Renal pelvis (tissue), 4 donors: ENCODE results near the gene PCYT1A. TPM values are rescaled to one million over a fixed set of nuclear protein-coding genes. Genes with fewer than 3 reads are reported as not detected.
"Not testable (repeated sequence)": the region's sequence is repeated elsewhere in the genome, so short reads cannot be mapped to it uniquely, and the experiment has no call there.

Source experiments
- DNase-seq: peaks from one replicate; pipeline ENCODE4 v3.0.0-alpha.2; 2013
- polyA plus RNA-seq, 3 donors: library from polyadenylated mRNA; unstranded; fragments of 120-200 nt; gene quantifications; one replicate each; pipeline ENCODE4 v1.2.1, GENCODE V29; 2013; ENCODE audit not compliant: insufficient read length in 3 of 3

The PCYT1A gene
- polyA plus RNA-seq, 3 donors, result 36.8 to 44.4 (median 39.8) TPM

DNA sequence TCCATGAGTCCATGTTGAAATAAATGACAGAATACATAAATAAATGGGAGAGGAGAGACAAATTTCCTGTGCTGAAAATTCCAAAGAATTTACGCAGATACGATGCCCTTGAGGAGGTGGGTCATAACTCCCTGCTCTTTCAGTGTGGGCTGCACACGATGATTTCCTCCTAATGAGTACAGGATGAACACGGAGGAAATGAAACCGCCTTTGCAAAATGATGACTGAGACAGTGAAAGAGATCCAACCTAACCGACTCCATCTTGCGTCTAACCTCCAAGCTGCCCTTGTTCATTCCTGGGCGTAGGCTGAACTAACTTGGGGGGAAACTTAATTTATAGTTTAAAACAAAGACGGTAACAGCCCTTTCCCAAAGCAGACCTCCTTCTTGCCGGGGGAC, 15.0 kb upstream of the PCYT1A start:
- DNase-seq, result not testable (repeated sequence)

GRCh38 chr3:196298521-196298920, 11.0 kb upstream of the PCYT1A start:
- DNase-seq, result no peak

DNA sequence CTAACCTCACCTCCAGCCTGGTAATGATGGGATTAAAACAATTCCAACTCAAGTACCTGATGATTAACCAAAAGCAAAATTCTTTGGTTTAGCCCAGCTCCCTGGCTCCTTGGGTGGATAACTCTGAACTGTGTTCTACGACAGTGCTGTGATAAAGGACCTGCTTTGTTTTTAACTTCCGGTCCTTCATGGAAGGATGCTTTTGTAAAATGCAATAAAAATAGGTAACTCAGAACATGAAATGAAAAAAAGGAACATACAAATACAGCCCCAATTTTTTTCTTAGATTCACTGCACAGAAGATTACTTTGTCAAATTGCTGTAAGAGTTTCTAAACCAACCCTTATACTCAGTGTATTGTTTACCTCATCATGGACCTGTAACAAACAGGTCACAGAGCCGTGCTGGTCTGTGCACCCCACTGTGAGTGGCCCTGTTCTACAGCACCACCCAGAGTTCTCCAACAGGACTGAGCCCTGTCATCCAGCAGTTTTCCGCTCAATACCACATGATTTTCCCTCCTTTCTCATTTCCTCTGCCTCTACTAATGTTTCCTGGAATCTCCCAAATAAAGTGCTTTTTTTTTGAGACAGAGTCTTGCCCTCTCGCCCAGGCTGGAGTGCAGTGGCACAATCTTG, 4.9 kb upstream of the PCYT1A start:
- peak; percentile 23 for DNase-seq

- no peak for DNase-seq
Observed at GRCh38 chr3:196288141-196288460, 575 bp upstream of the PCYT1A start.

DNA sequence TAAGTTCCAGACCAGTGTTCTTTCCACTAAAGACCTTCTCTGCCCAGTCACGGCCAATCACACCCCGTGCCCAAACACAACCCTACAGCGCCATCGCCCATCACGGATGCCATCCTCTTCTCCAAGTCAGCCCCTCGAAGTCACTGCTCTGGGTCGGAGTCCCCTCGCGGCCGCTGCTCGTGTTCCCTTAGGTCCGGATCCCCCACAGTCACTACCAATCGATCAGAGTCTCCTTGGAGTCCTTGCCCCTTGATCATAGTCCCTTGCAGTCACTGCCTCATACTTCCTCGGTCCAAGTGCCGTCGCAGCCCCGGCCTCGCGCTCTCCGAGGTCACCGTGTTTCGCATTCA, 461 bp downstream of the PCYT1A start:
- no peak for DNase-seq

DNA sequence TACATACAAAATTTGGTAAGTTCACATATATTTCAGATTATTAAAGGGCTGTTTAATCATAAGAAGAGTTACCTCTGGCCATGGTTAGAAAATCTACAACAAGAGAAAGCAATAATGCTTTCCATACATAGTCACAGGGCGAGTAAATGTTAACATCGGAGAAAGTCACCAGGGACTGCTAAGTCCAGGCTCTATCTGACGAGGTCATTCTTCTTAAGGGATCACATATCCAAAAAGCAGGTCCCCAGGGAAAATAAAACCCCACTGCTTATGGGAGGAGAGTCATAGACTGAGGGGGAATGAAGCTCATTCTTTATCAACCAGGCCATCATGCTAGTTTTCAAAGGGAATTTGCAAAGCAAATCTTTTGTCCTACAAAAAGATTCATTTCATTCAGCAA, 3.1 kb downstream of the PCYT1A start:
- no peak for DNase-seq

DNA sequence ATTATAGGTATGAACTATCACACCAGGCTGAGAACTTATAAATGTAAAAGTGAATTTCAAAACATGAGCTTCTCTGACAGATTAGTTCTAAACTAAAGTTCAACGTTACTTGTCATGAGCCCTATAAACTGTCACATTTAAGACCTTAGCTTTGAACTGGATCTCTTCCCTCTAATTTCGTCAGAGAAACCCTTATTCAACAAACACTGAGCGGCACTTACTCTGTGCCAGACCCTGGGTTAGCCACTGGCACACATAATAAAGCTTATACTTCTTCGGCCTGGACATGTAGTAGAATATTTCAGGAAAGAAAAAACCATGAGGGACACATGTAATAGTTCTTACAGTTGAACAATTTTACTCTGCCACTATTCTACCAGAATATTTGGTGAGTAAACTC, 5.6 kb downstream of the PCYT1A start:
- DNase-seq, result no peak

GRCh38 chr3:196280689-196281440, 6.7 kb downstream of the PCYT1A start:
- no peak for DNase-seq

GRCh38 chr3:196275126-196275525, 12.4 kb downstream of the PCYT1A start:
- no peak for DNase-seq

GRCh38 chr3:196274585-196274984, 12.9 kb downstream of the PCYT1A start:
- DNase-seq, result no peak

GRCh38 chr3:196273655-196274054, 13.9 kb downstream of the PCYT1A start:
- no peak for DNase-seq

DNA sequence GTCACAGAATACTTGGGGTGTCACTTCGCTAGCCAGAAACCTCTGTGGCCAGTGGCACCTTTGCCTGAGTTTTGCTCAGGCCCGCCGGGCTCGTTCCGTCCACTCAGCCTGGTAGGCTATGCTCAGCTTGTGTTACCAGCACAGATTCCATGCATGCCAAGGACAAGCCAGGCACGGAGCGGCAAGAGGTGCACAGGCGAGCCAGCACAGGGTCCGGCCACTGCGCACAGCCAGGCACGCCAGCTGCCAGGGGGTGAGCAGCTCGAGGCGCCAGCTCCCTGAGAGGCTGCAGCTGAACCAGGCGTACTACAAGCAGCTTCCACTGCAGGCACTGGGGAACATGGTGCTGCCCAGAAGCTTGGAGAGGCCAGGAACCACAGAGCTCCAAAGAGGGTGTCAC, 14.7 kb downstream of the PCYT1A start:
- no peak for DNase-seq

GRCh38 chr3:196270499-196270898, 17.0 kb downstream of the PCYT1A start:
- no peak for DNase-seq

- DNase-seq, result no peak
Observed at GRCh38 chr3:196268284-196269163, 19.0 kb downstream of the PCYT1A start.

DNA sequence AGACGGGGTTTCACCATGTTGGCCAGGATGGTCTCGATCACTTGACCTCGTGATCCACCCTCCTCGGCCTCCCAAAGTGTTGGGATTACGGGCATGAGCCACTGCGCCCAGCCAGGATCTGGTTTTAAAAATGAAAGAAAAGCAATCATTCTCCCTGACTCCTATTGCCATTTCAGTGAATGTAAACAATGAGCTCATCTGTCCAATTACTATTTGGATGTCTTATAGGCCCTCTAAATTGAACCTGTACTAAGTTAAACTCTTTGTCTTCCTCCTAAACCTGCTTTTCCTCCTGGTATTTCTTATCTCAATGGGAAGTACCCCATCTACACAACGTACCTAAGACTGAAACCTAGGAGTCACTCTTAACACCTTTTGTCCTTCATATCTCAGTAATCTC, 23.7 kb downstream of the PCYT1A start:
- DNase-seq, result no peak

GRCh38 chr3:196260784-196261183, 26.7 kb downstream of the PCYT1A start:
- DNase-seq, result no peak

GRCh38 chr3:196255776-196256175, 31.8 kb downstream of the PCYT1A start:
- no peak for DNase-seq

DNA sequence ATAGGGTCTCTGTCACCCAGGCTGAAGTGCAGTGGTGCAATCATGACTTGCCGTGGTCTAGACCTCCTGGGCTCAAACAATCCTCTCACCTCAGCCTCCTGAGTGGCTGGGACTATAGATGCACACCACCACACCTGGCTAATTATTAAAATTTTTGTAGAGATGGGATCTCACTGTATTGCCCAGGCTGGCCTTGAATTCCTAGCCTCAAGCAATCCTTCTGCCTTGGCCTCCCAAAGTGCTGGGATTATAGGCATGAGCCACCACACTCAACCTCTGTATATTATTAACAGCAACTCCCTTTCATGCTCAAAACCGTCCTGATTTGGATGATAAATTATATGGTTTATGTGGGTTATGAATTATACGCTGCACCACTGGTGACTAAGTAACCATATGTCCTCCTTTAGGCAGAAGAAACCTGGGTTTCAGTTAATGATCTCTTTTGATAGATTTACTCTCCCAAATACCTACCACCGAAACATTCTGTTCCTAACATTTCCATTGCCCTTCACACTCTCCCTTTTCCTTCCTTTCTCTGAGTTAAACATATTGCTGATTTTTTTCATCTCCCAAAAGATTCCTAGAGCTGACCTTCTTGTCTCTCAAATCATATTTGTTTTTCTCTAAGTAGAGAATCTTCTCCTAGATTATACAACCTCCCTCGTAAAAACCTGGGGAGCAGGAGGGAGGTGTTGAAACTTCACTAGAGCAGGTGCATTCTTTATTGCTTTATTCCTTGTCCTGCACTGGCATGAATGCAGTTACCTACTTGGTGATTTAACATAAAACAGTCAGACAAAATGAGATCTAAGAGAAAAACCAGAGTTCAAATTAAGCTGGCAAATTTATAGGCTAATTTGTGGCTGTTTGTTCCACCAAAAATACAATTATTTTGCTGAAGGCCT, 32.9 kb downstream of the PCYT1A start:
- no peak for DNase-seq

DNA sequence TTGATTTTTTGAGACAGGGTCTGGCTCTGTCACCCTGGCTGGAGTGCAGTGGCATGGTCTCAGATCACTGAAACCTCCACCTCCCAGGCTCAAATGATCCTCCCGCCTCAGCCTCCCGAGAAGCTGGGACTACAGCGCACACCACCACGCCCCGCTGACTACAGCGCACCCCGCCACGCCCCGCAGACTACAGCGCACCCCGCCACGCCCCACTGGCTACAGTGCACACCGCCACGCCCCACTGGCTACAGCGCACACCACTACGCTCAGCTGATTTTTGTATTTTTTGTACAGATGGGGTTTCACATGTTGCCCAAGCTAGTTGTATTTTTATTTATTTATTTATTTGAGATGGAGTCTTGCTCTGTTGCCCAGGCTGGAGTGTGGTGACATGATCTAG, 35.6 kb downstream of the PCYT1A start:
- DNase-seq, result no peak

DNA sequence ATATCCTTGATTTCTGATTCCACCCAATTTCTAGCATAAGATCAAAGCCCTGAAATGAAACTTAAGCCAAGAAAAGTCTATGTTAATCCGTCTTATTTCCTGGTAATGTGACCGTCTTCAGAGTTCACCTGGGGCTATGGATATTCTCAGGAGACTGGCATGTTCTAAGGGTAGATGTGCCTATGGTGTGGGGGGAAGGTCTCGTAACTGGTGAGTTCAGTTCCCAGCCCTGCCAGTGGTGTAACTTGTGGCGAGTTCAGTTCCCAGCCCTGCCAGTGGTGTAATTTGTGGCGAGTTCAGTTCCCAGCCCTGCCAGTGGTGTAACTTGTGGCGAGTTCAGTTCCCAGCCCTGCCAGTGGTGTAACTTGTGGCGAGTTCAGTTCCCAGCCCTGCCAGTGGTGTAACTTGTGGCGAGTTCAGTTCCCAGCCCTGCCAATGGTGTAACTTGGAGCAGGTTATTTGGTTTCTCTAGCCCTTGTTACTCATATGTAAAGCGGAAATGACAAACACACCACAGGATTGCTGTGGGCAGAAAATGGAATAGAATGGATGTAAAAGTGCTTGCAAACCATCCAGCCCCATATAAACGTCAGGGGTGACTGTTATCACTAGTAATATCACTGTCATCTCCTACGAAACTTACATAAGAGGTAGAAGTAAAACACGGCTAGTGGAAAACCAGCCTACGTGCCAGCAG, 40.8 kb downstream of the PCYT1A start:
- no peak for DNase-seq

DNA sequence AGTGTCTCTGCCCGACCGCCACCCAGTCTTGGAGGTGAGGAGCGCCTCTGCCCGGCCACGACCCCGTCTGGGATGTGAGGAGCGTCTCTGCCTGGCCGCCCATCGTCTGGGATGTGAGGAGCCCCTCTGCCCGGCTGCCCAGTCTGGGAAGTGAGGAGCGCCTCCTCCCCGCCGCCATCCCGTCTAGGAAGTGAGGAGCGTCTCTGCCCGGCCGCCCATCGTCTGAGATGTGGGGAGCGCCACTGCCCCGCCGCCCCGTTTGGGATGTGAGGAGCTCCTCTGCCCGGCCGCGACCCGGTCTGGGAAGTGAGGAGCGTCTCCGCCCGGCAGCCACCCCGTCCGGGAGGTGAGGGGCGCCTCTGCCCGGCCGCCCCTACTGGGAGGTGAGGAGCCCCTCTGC, 43.4 kb downstream of the PCYT1A start:
- not testable (repeated sequence) for DNase-seq
